DOHH2 (cell line): ENCODE results near the gene EBLN1.
"Not testable (repeated sequence)": the region's sequence is repeated elsewhere in the genome, so short reads cannot be mapped to it uniquely, and the experiment has no call there.

Source experiments
- H3F3A ChIP-seq: fragments of 200-600 bp; sonication (generic), shearing (Covaris generic); 2 replicates; pipeline ENCODE4 v1.6.0; 2016; ENCODE audit warnings: antibody characterized with exemption, mild to moderate bottlenecking; ENCODE audit not compliant: control insufficient read depth, insufficient read depth
- H3K27ac ChIP-seq: fragments of 200-600 bp; sonication (generic); 2 replicates; pipeline ENCODE4 v1.5.1; 2014; ENCODE audit warnings: low read depth, mild to moderate bottlenecking, low read length, moderate library complexity
- H3K27me3 ChIP-seq: fragments of 200-600 bp; sonication (generic); 2 replicates; pipeline ENCODE4 v1.6.1; 2014; ENCODE audit warnings: mild to moderate bottlenecking, low read length, mixed read lengths; ENCODE audit not compliant: control insufficient read depth
- H3K36me3 ChIP-seq: fragments of 200-600 bp; sonication (generic); 2 replicates; pipeline ENCODE4 v1.6.1; 2014; ENCODE audit warnings: mild to moderate bottlenecking, low read length, moderate library complexity, mixed read lengths; ENCODE audit not compliant: control insufficient read depth
- H3K4me1 ChIP-seq: fragments of 200-600 bp; sonication (generic); 2 replicates; pipeline ENCODE4 v1.6.1; 2014; ENCODE audit warnings: mild to moderate bottlenecking, low read length, mixed read lengths; ENCODE audit not compliant: control insufficient read depth
- H3K4me2 ChIP-seq: fragments of 200-600 bp; sonication (generic); 2 replicates; pipeline ENCODE4 v1.6.0; 2014; ENCODE audit warnings: mild to moderate bottlenecking, low read length, moderate library complexity
- H3K4me3 ChIP-seq: fragments of 200-600 bp; sonication (generic); 2 replicates; pipeline ENCODE4 v1.5.1; 2014; ENCODE audit warnings: mild to moderate bottlenecking, low read length, mixed read lengths
- H3K79me2 ChIP-seq: fragments of 200-600 bp; sonication (generic); 2 replicates; pipeline ENCODE4 v1.6.1; 2014; ENCODE audit warnings: mild to moderate bottlenecking, low read length, mixed read lengths; ENCODE audit not compliant: control insufficient read depth
- H3K9me2 ChIP-seq: fragments of 200-600 bp; sonication (generic); replicated peaks from 2 replicates; pipeline ENCODE4 v1.6.1; 2014; ENCODE audit warnings: mild to moderate bottlenecking, low read length, mixed read lengths; ENCODE audit not compliant: control insufficient read depth
- H3K9me3 ChIP-seq: fragments of 200-600 bp; sonication (generic); 2 replicates; pipeline ENCODE4 v1.6.1; 2014; ENCODE audit warnings: antibody characterized with exemption, low read length, mixed read lengths; ENCODE audit not compliant: control insufficient read depth, insufficient read depth
- H4K20me1 ChIP-seq: fragments of 200-600 bp; sonication (generic); 2 replicates; pipeline ENCODE4 v1.6.0; 2014; ENCODE audit warnings: low read depth, mild to moderate bottlenecking, antibody characterized with exemption, low read length, moderate library complexity; ENCODE audit not compliant: control insufficient read depth, insufficient read depth
- EZH2phosphoT487 ChIP-seq: fragments of 200-600 bp; sonication (generic); IDR thresholded peaks from 2 replicates; pipeline ENCODE4 v1.6.1; 2017; ENCODE audit warnings: borderline replicate concordance, mild to moderate bottlenecking, antibody characterized with exemption, low read length, moderate library complexity, mixed read lengths
- TF ChIP-seq, protein P1 (sequence below): fragments of 200-600 bp; sonication (generic); IDR thresholded peaks from one replicate; pipeline ENCODE4 v1.5.1; 2014; ENCODE audit warnings: antibody characterized with exemption, mild to moderate bottlenecking, low read depth, low read length; ENCODE audit not compliant: poor library complexity, severe bottlenecking

Gene EBLN1

DNA sequence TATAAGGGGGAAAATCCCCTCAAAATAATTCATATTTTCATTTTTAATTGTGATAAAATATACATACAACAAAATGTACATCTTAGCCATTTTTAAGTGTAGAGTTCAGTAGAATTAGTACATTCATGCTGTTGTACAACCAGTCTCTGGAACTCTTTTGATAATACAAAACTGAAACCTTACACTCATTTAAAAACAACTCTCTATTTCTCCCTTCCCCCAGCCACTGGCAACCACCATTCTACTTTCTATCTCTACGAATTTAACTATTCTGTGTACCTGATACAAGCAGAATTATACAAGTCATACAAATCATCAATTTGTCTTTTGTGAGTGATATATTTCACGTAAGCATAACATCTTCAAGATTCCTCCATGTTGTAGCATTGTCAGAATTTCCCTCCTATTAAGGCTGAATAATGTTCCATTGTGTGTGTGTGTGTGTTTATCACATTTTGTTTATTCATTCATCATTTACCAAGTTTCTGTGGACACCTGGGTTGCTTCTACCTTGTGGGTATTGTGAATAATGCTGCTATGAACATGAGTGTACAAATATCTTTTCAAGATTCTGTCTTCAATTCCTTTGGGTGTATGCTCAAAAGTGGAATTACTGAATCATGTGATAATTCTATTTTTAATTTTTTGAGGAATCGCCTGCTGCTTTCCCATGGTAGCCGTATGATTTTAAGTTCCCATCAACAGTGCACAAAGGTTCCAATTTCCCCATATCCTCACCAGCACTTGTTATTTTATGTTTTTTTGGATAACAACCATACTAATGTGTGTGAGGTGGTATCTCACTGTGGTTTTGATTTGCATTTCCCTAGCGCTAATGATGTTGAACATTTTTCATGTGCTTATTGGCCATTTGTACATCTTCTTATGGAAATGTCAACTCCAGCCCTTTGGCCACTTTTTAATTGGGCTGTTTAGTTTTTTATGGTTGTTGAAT lies 4.7 kb upstream of the EBLN1 start:
- no peaks in the 10 kb centered on the region for H3K9me2 ChIP-seq
- H3F3A ChIP-seq: no peaks in the 10 kb centered on the region
- H3K36me3 ChIP-seq: no peaks in the 10 kb centered on the region
- H3K4me3 ChIP-seq: no peak overlapping the region
- TF ChIP-seq, protein P1, sequence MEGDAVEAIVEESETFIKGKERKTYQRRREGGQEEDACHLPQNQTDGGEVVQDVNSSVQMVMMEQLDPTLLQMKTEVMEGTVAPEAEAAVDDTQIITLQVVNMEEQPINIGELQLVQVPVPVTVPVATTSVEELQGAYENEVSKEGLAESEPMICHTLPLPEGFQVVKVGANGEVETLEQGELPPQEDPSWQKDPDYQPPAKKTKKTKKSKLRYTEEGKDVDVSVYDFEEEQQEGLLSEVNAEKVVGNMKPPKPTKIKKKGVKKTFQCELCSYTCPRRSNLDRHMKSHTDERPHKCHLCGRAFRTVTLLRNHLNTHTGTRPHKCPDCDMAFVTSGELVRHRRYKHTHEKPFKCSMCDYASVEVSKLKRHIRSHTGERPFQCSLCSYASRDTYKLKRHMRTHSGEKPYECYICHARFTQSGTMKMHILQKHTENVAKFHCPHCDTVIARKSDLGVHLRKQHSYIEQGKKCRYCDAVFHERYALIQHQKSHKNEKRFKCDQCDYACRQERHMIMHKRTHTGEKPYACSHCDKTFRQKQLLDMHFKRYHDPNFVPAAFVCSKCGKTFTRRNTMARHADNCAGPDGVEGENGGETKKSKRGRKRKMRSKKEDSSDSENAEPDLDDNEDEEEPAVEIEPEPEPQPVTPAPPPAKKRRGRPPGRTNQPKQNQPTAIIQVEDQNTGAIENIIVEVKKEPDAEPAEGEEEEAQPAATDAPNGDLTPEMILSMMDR: no peak
- no peak for TF ChIP-seq EZH2phosphoT487
- no peaks in the 10 kb centered on the region for H3K9me3 ChIP-seq
- H3K79me2 ChIP-seq: no peaks in the 10 kb centered on the region
- no peak overlapping the region for H3K4me2 ChIP-seq
- H3K27ac ChIP-seq: no peak overlapping the region
- no peaks in the 10 kb centered on the region for H4K20me1 ChIP-seq
- H3K27me3 ChIP-seq: peaks cover 2% of the 10 kb centered on the region; the same call in 1 of the 2 replicates
- no peaks in the 10 kb centered on the region for H3K4me1 ChIP-seq

DNA sequence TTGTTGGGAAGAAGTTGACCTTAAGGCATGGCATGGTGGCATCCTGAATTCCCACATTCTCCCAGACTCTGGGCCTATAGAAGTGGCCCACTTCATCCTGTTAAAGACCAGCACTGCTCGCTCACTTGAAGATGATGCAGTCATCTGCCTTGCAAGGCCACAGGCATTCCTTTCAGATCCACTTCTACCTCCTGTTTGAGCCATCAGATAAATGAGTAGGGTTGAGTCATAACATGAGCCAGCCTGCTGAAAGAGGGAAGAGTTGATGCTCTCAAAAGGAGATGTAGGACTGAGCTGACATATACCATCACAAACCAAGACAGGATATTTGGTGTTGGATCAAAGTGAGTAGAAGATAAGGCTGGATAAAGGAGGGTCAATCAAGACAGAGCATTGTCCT lies 1.5 kb upstream of the EBLN1 start:
- Histone ChIP-seq H3K27ac (no peak overlapping the region), H3K4me2 (no peak overlapping the region), H3F3A (no peaks in the 10 kb centered on the region), H3K4me1 (no peaks in the 10 kb centered on the region), H3K4me3 (no peak overlapping the region), H3K9me3 (no peaks in the 10 kb centered on the region), H3K27me3 (no peaks in the 10 kb centered on the region), H4K20me1 (no peaks in the 10 kb centered on the region), H3K36me3 (no peaks in the 10 kb centered on the region), H3K79me2 (no peaks in the 10 kb centered on the region), H3K9me2 (no peaks in the 10 kb centered on the region)
- TF ChIP-seq, protein P1: no peak

DNA sequence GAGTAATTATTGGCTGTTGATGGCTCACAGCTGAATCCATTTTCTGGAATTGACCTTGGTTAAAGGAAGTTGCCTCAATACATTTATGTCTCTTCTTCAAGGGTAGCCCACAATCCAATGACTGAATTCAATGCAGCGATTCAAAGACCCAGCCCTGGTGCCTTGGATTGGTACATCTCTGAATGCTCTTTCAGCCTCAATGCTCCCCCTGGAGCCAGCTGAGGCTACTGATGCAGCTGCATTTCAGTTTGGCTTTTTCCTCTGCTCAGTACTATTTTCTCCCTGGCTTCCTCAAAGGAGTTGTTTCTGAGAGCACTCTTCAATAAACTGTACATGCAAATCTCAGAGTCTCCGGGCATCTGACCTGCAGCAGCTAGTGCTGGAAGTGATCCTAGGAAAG lies 633 bp upstream of the EBLN1 start:
- H4K20me1 ChIP-seq: no peaks in the 10 kb centered on the region
- no peaks in the 10 kb centered on the region for H3K4me1 ChIP-seq
- no peaks in the 10 kb centered on the region for H3K27me3 ChIP-seq
- H3K9me3 ChIP-seq: no peaks in the 10 kb centered on the region
- no peak overlapping the region for H3K4me2 ChIP-seq
- no peak overlapping the region for H3K4me3 ChIP-seq
- H3K79me2 ChIP-seq: no peaks in the 10 kb centered on the region
- no peak overlapping the region for H3K27ac ChIP-seq
- no peaks in the 10 kb centered on the region for H3K9me2 ChIP-seq
- H3K36me3 ChIP-seq: no peaks in the 10 kb centered on the region
- H3F3A ChIP-seq: no peaks in the 10 kb centered on the region
- no peak for TF ChIP-seq EZH2phosphoT487
- TF ChIP-seq, protein P1: no peak

DNA sequence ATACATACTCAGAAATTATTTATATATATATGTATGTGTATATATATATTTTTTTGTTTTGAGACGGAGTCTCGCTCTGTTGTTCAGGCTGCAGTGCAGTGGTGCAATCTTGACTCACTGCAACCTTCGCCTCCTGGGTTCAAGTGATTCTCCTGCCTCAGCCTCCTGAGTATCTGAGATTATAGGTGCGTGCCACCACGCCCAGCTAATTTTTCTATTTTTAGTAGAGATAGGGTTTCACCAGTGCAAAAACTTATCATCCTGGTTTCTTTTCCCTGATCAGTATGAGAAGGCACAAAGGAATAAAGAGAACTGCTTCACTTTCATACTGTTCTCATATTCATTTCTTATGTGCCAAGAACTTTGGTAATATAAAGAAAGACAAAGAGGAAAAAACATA lies 731 bp downstream of the EBLN1 start:
- not testable (repeated sequence) for H3K27ac ChIP-seq, H3K4me1 ChIP-seq, H3K9me3 ChIP-seq, H3K4me2 ChIP-seq, H3K36me3 ChIP-seq, H3K4me3 ChIP-seq, H4K20me1 ChIP-seq, H3F3A ChIP-seq, H3K9me2 ChIP-seq, H3K27me3 ChIP-seq, H3K79me2 ChIP-seq
